GM19397 (cell line): Measurements from ENCODE around the gene USB1.

ENCODE experiments used
- ATAC-seq: cut with Tn5 transposase; IDR thresholded peaks from one replicate; pipeline ENCODE4 v1.9.1; 2021; ENCODE audit warnings: mild to moderate bottlenecking, moderate library complexity; ENCODE audit not compliant: unreplicated experiment

USB1 gene

GRCh38 chr16:58045096-58045495 is 43.9 kb downstream of the USB1 start:
- ATAC-seq, result no peak

DNA sequence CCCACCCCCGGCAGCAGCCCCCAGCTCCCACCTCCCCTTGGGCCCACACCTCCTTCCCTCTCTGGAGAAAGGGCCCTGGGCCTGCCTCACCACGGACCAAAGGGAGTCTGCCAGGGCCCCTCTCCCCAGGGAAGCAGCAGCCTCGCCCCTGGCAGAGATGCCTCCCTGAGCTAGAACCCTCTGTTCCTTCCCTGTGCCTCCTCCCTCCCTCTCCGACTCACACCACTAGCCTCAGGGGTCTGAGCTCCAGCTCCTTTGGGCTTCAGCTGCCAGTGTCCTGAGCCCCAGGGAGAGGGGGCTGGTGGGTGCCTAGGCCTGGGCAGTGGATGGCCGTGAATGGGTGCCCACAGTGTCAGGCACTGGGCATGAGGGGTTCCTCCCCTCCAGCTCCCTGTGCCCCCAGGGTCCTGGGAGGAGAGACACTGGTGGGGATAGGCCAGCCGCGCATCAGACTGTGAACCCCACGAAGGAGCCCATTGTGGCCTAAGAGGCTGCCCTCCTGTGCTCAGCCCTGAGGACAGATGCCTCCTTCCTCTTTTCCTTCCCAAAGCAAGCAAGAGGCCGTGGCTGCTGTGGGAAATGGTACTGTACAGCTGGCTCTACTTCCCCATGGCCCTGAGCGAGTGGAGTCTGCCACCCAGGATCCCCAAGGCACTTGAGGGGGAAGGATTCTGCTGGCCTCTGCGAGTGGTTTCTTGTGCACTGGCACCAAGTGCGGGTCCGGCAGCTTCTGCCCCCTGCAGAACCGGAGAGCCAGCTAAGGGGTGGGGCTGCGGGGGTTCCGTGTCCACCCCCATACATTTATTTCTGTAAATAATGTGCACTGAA is 45.1 kb downstream of the USB1 start:
- no peak for ATAC-seq

GRCh38 chr16:58046936-58047335 is 45.7 kb downstream of the USB1 start:
- ATAC-seq, result no peak

- no peak for ATAC-seq
Measured at GRCh38 chr16:58047557-58048348, 46.5 kb downstream of the USB1 start.

DNA sequence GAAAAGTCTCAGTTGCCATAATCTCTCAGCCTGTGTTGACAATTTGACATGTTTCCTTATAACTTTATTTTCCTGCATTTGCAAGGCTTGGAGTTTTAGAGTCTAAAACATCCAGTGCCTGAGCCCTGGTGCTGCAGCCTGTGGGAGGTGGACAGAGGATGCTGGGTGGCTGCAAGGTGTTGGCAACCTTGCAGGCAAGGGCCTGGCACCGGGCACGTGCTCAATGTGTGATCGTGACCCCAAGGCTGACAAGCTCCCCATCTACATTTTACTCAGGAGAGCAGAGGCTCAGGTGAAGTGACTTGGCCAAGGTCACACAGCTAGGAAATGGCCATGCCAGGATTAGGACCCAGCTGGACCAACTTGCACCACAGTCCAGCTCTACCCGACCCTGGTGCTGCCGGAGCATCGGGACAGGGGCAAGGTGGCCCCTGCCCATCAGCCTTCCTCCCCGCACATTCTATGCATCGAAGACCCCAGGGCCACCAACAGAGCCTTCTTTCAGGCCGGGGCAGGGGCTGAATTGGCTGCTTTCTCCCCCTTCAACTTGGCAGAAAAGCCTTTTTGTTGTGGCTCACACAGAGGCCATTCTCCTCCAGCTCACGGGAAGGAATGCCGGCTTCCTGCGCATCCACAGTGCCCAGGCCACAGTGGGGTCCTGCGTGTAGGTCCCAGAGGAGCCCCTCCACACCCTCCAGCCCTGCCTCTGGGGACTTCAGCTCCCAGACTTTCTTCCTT is 47.5 kb downstream of the USB1 start:
- no peak for ATAC-seq

DNA sequence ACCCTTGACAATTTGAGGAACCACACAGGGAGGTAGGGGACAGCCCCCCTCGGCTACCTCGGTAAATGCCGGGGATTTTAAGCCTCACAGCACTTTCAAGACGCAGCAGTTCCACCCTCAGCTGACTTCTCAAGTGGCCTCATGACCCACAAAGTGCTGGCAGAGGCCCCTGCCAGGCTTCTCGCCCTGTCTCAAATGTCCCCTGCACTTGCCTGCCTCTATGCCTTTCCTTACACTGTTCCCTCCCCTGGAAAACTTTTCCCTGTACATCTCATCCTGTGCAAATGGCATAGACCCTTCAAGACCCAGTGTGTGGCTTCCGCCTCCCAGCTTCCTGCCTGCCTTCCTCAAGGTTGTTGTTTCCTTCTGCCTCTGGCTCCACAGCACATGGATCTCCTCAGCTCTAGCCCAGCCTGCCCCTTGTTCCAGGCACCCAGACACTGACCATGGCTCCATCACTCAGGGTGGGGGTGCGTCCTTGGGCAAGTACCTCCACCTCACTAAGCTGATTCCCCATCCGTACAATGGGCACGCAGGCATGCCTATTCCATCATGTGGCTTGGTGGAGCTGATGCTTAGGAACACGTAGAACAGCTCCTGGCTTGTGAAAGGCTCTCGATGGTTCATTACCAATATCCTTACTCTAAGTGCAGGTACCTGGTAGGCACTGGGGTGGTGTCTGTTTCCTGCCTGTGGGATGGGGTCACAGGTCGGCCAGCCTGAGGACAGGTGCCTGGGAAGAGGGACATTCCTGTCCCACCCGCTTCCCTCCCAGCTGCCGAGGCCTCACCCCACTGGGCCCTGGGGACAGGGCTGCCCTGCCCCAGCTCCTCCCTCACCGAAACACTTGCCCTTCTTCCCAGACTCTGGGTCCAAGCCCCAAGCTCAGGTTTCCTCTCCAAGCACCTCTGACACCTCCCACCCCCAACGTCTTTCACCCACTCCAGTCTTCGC is 48.3 kb downstream of the USB1 start:
- no peak for ATAC-seq

DNA sequence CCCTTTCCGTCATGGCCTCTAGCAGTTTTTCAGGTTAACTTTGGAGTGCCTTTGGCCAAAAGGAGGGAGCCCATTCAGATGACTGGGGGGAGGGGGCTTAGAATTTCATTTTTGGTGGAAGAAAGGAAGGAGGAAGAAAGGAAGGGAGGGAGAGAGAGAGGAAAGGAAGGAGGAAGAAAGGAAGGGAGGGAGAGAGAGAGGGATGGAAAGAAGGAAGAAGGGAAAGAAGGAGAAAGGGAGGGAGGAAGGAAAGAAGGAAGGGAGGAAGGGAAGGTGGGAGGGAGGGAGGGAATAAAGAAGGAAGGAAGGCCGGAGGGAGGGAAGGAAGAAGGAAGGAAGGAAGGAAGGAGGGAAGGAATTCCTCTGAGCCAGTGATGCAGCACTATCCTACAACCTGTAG is 50.1 kb downstream of the USB1 start:
- ATAC-seq, result no peak

DNA sequence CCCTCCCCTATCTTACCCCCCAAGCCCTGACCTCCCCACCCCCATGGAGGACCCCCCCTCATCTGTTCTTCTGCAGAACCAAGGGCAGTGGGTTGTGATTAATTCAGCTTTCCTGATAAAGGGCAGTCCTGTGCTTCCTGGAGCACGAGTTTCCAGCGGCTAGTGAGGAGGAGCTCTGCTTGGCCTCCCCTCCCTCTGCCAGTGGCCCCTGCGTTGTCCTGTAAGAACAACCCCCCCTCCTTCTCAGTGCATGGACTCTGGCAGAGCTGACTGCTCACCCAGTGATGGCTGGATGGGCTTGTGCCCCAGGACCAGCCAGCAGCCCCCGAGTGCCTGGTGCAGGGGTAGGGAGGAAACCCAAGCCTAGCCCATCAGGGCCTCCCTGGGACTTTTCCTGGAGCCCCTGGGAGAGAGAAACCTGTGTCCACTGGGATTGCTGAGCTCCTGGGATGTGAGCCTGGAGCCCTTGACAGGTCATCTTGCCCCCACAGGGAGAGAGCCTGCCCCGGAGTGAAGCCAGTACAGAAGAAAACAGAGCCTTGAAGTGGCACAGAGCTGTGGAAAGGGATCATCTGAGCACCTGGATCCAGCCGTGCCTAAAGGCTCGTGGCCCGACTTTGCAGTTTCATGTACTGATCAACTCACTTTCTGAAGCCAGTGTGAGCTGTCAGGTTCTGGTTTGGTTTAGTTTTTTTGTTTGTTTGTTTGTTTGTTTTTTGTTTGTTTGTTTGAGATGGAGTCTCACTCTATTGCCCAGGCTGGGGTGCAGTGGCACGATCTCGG is 50.8 kb downstream of the USB1 start:
- no peak for ATAC-seq

GRCh38 chr16:58053682-58054005 is 52.4 kb downstream of the USB1 start:
- no peak for ATAC-seq

DNA sequence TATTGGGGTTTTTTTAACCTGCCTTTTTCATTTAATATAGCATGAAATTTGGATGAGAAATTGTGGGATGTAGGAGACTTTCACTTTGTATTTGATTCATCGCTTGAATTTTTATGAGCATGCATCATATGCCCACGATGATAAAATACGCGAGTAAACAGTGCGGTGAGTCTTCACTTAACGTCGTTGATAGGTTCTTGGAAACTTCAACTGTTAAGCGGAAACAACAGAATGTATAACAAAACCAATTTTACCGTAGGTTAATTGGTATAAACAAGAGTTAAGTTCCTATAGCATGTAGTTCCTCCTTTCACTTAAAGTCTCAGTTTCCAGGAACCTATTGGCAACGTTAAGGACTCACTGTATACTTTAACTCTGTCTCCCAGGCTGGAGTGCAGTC is 53.1 kb downstream of the USB1 start:
- ATAC-seq, result no peak

- no peak for ATAC-seq
Measured at GRCh38 chr16:58056580-58056979, 55.4 kb downstream of the USB1 start.

DNA sequence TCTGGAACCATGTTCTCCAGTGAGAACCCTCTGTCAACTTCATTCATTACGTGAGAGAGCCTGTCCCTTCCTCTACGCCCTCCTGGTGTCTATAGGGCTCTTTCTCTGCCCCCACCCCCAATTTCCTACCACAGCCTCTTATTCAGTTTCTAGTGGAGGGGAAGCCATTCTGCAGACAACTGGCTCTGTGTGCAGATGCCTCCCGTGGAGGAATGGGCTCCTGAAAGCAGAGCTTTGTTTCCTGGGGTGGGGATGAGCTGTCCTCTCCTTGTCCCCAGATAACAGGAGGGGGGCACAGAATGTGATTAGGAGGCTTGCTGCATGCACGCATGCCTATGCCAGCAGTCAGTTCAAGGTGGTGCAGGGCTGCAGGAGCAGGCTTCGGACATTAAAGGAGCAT is 55.9 kb downstream of the USB1 start:
- no peak for ATAC-seq

DNA sequence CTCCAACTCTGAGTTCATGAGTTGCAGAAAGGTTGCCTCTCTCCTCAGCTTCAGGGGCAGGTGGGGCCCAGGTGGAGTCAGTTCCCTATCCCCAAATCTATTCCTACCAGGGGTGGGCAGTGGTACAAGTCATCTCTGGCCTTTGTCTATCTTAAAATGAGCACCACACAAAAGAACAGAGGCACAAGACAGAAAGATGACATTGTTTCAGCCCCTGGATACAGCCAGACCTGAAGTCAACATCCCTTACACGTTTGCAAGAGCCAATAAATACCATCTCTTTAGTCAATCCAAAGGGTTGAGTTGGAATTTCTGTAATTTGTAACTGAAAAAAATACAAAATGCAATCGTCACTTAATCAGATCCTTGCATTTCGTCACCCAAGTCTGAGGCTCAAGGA is 56.6 kb downstream of the USB1 start:
- ATAC-seq, result no peak

GRCh38 chr16:58062821-58063220 is 61.6 kb downstream of the USB1 start:
- no peak for ATAC-seq

GRCh38 chr16:58063377-58064076 is 62.3 kb downstream of the USB1 start:
- ATAC-seq, result no peak

DNA sequence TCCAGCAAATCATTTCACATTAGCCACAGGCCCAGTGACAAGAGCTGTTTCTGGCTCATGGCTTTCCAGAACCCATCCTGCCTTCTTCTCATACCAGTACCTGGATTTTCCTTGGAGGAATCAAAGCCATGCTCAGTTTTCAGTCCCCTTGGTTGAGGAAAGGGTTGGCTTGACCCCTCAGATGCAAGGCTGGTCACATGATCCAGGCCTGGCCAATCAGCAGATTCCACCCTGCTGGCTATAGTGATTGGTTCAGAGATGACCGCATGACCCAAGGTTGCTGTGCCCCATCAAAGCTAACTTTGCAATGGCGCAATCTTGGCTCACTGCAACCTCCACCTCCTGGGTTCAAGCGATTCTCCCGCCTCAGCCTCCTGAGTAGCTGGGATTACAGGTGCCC is 69.4 kb downstream of the USB1 start:
- ATAC-seq, result no peak
